H9 (cell line): Measurements from ENCODE around the gene AP2A1. TPM values are rescaled to one million over a fixed set of nuclear protein-coding genes. Genes with fewer than 3 reads are reported as not detected.

ENCODE experiments used
- DNase-seq: peaks from one replicate; pipeline ENCODE4 v3.0.0-alpha.2; 2017
- H2AFZ ChIP-seq: one replicate; pipeline ENCODE4 v1.6.1; 2013; ENCODE audit warnings: mild to moderate bottlenecking, low read length, control low read depth, moderate library complexity
- H2AK5ac ChIP-seq: 2 replicates; pipeline ENCODE4 v1.6.1; 2013; ENCODE audit warnings: low read length, control low read depth, mixed read lengths; ENCODE audit not compliant: insufficient read length
- H2BK120ac ChIP-seq: one replicate; pipeline ENCODE4 v1.6.1; 2013; ENCODE audit warnings: low read depth, mild to moderate bottlenecking, low read length, control low read depth, inconsistent platforms; ENCODE audit not compliant: poor library complexity, severe bottlenecking
- H2BK12ac ChIP-seq: 2 replicates; pipeline ENCODE4 v1.6.1; 2013; ENCODE audit warnings: low read length, control low read depth, mixed read lengths, low read depth; ENCODE audit not compliant: insufficient read length
- H2BK15ac ChIP-seq: 2 replicates; pipeline ENCODE4 v1.6.1; 2013; ENCODE audit warnings: low read depth, low read length, control low read depth
- H2BK20ac ChIP-seq: one replicate; pipeline ENCODE4 v1.6.1; 2013; ENCODE audit warnings: low read depth, mild to moderate bottlenecking, low read length, control low read depth, inconsistent platforms; ENCODE audit not compliant: poor library complexity, severe bottlenecking
- H2BK5ac ChIP-seq: 2 replicates; pipeline ENCODE4 v1.6.1; 2013; ENCODE audit warnings: low read length, control low read depth, mixed read lengths; ENCODE audit not compliant: insufficient read length
- H3K14ac ChIP-seq: 2 replicates; pipeline ENCODE4 v1.6.1; 2013; ENCODE audit warnings: low read length, control low read depth; ENCODE audit not compliant: insufficient read depth
- H3K18ac ChIP-seq: 2 replicates; pipeline ENCODE4 v1.6.1; 2013; ENCODE audit warnings: low read depth, mild to moderate bottlenecking, mixed read lengths, low read length, control low read depth; ENCODE audit not compliant: insufficient read length
- H3K23ac ChIP-seq: 2 replicates; pipeline ENCODE4 v1.6.1; 2013; ENCODE audit warnings: low read length, control low read depth, mixed read lengths, low read depth; ENCODE audit not compliant: insufficient read length
- H3K23me2 ChIP-seq: 2 replicates; pipeline ENCODE4 v1.6.1; 2013; ENCODE audit warnings: low read depth, mild to moderate bottlenecking, mixed read lengths, low read length, control low read depth; ENCODE audit not compliant: insufficient read length, poor library complexity, severe bottlenecking
- H3K27ac ChIP-seq: 2 replicates; pipeline ENCODE4 v1.5.1; 2013; ENCODE audit warnings: low read length, control low read depth, mixed read lengths, low read depth; ENCODE audit not compliant: insufficient read length
- H3K27me3 ChIP-seq: 2 replicates; pipeline ENCODE4 v1.6.1; 2013; ENCODE audit warnings: low read length, control low read depth, inconsistent platforms; ENCODE audit not compliant: insufficient read depth
- H3K4ac ChIP-seq: 2 replicates; pipeline ENCODE4 v1.6.1; 2013; ENCODE audit warnings: low read depth, mild to moderate bottlenecking, control low read depth, inconsistent platforms, low read length, moderate library complexity
- H3K4me1 ChIP-seq: 2 replicates; pipeline ENCODE4 v1.6.1; 2013; ENCODE audit warnings: low read length, control low read depth, inconsistent platforms; ENCODE audit not compliant: insufficient read depth
- H3K4me2 ChIP-seq: 2 replicates; pipeline ENCODE4 v1.6.1; 2013; ENCODE audit warnings: low read length, control low read depth, mixed read lengths; ENCODE audit not compliant: insufficient read length, insufficient read depth
- H3K56ac ChIP-seq: 2 replicates; pipeline ENCODE4 v1.6.1; 2013; ENCODE audit warnings: low read depth, mild to moderate bottlenecking, mixed read lengths, low read length, control low read depth; ENCODE audit not compliant: insufficient read length
- H3K79me1 ChIP-seq: 2 replicates; pipeline ENCODE4 v1.6.1; 2013; ENCODE audit warnings: low read depth, mild to moderate bottlenecking, moderate library complexity, low read length, control low read depth, inconsistent platforms; ENCODE audit not compliant: insufficient read depth, poor library complexity, severe bottlenecking
- H3K79me2 ChIP-seq: 2 replicates; pipeline ENCODE4 v1.6.1; 2013; ENCODE audit warnings: low read length, control low read depth, inconsistent platforms; ENCODE audit not compliant: insufficient read depth
- H3K9ac ChIP-seq: 2 replicates; pipeline ENCODE4 v1.6.1; 2013; ENCODE audit warnings: low read length, control low read depth, mixed read lengths; ENCODE audit not compliant: insufficient read length; ENCODE audit errors: extremely low read depth
- H3K9me3 ChIP-seq: one replicate; pipeline ENCODE4 v1.6.1; 2013; ENCODE audit warnings: low read depth, low read length, inconsistent platforms; ENCODE audit not compliant: control insufficient read depth
- H3T11ph ChIP-seq: one replicate; pipeline ENCODE4 v1.6.1; 2013; ENCODE audit warnings: mild to moderate bottlenecking, low read length, control low read depth, inconsistent platforms
- H4K20me1 ChIP-seq: one replicate; pipeline ENCODE4 v1.6.1; 2013; ENCODE audit not compliant: control insufficient read depth, insufficient read length, insufficient read depth
- H4K5ac ChIP-seq: 2 replicates; pipeline ENCODE4 v1.6.1; 2013; ENCODE audit warnings: low read depth, mild to moderate bottlenecking, mixed read lengths, low read length, control low read depth; ENCODE audit not compliant: insufficient read length
- H4K8ac ChIP-seq: replicated peaks from 2 replicates; pipeline ENCODE4 v1.6.1; 2013; ENCODE audit warnings: low read length, control low read depth, mixed read lengths, low read depth; ENCODE audit not compliant: insufficient read length
- H4K91ac ChIP-seq: 2 replicates; pipeline ENCODE4 v1.6.1; 2013; ENCODE audit warnings: low read depth, mild to moderate bottlenecking, moderate library complexity, mixed read lengths, low read length, control low read depth; ENCODE audit not compliant: insufficient read length
- H3K27ac Mint-ChIP-seq, 3 experiments: 2 replicates in 2 of 3; 3 replicates in 1 of 3; pipeline ENCODE4 v1.8.0; 2020 to 2021; ENCODE audit warnings: mixed read lengths in 3 of 3, mild to moderate bottlenecking in 1 of 3, moderate library complexity in 1 of 3
- H3K27me3 Mint-ChIP-seq: 2 replicates; pipeline ENCODE4 v1.8.0; 2021; ENCODE audit warnings: low read depth, mild to moderate bottlenecking, moderate library complexity, mixed read lengths
- H3K36me3 Mint-ChIP-seq, 3 experiments: 2 replicates in 2 of 3; 3 replicates in 1 of 3; pipeline ENCODE4 v1.8.0; 2020 to 2021; ENCODE audit warnings: low read depth in 3 of 3, mixed read lengths in 3 of 3; ENCODE audit not compliant: insufficient read depth in 1 of 3
- H3K4me1 Mint-ChIP-seq, 2 experiments: 2 replicates each; pipeline ENCODE4 v1.8.0; 2020; ENCODE audit warnings: mixed read lengths in 2 of 2
- H3K4me3 Mint-ChIP-seq, 2 experiments: 2 replicates in 1 of 2; 3 replicates in 1 of 2; pipeline ENCODE4 v1.8.0; 2020 to 2021; ENCODE audit warnings: mild to moderate bottlenecking in 2 of 2, mixed read lengths in 2 of 2, moderate library complexity in 1 of 2
- H3K9me3 Mint-ChIP-seq, 2 experiments: 2 replicates in 1 of 2; 3 replicates in 1 of 2; pipeline ENCODE4 v1.8.0; 2020; ENCODE audit warnings: mild to moderate bottlenecking in 2 of 2, mixed read lengths in 2 of 2, moderate library complexity in 1 of 2
- CTCF ChIP-seq: fragments of 200-600 bp; sonication (generic); conservative IDR thresholded peaks from 3 replicates; pipeline ENCODE4 v1.8.0; 2021; ENCODE audit warnings: antibody characterized with exemption, mild to moderate bottlenecking
- WGBS: extraction: QIAGEN DNeasy Blood & Tissue Kit; methylation state at CpG from one replicate; pipeline ENCODE4 v1.1.7; 2013; ENCODE audit warnings: missing lambda C conversion rate, low lambda C conversion rate, mixed read lengths; ENCODE audit not compliant: insufficient read length; ENCODE audit errors: extremely low coverage; 5-methylcytosine and 5-hydroxymethylcytosine counted together
- total RNA-seq: library from RNA; stranded (reverse); gene quantifications from 2 replicates; pipeline ENCODE4 v1.2.1, GENCODE V29; 2021

AP2A1 gene
- total RNA-seq, 1 experiment from 2014 or later, result 108 TPM

- Histone ChIP-seq H4K91ac (no peak overlapping the region), H2BK12ac (no peak overlapping the region), H3K14ac (no peak overlapping the region), H3K4ac (no peak overlapping the region), H2BK5ac (no peak overlapping the region), H3K4me2 (no peak overlapping the region), H3K79me2 (no peaks in the 10 kb centered on the region), H4K5ac (no peak overlapping the region), H4K8ac (no peak overlapping the region), H3K79me1 (no peaks in the 10 kb centered on the region), H3K23me2 (peaks cover 8% of the 10 kb centered on the region), H3K9me3 (no peaks in the 10 kb centered on the region), H3K27ac (no peak overlapping the region), H2AK5ac (no peak overlapping the region), H3K9ac (no peak overlapping the region), H3K18ac (no peak overlapping the region), H3T11ph (no peak overlapping the region), H2BK20ac (no peak overlapping the region), H3K23ac (no peak overlapping the region), H2BK120ac (no peak overlapping the region), H2AFZ (no peak overlapping the region), H4K20me1 (no peaks in the 10 kb centered on the region), H3K27me3 (no peaks in the 10 kb centered on the region), H3K4me1 (no peaks in the 10 kb centered on the region; the same call in 1 of the 2 replicates), H2BK15ac (no peak overlapping the region), H3K56ac (no peak overlapping the region)
- WGBS, result no CpG with 5 or more reads among the region's 20 CpGs
- H3K27ac Mint-ChIP-seq, result peak overlapping the region in 1 of 3 experiments; percentile 78; a peak in 1 of 7 replicates
- peaks cover 22 to 44% (median 41%) of the 10 kb centered on the region in 3 experiments; a peak in 6 of 7 replicates for H3K36me3 Mint-ChIP-seq
- no peak for DNase-seq
- no peaks in the 10 kb centered on the region; a peak in 2 of 5 replicates for H3K9me3 Mint-ChIP-seq
- no peak overlapping the region; a peak in 1 of 5 replicates for H3K4me3 Mint-ChIP-seq
- H3K4me1 Mint-ChIP-seq, result peaks cover 14 to 39% of the 10 kb centered on the region in 2 experiments
- H3K27me3 Mint-ChIP-seq, result peaks cover 7% of the 10 kb centered on the region
- no peak for TF ChIP-seq CTCF
Observed at GRCh38 chr19:49805822-49806619, 39.2 kb downstream of the AP2A1 start.
